Fibroblast of skin of left quadriceps (primary cell): ENCODE results near the gene SLC25A28.
A peak's percentile ranks its signal among the peaks of the same experiment; 100 is the strongest.
"Not testable (repeated sequence)": the region's sequence is repeated elsewhere in the genome, so short reads cannot be mapped to it uniquely, and the experiment has no call there.

Source experiments
- DNase-seq, 2 experiments: peaks; one replicate each; pipeline ENCODE4 v3.0.0-alpha.2; 2013; ENCODE audit warnings: low read depth in 2 of 2

SLC25A28 gene

GRCh38 chr10:99628923-99629624, 8.8 kb upstream of the SLC25A28 start:
- DNase-seq = no peak

DNA sequence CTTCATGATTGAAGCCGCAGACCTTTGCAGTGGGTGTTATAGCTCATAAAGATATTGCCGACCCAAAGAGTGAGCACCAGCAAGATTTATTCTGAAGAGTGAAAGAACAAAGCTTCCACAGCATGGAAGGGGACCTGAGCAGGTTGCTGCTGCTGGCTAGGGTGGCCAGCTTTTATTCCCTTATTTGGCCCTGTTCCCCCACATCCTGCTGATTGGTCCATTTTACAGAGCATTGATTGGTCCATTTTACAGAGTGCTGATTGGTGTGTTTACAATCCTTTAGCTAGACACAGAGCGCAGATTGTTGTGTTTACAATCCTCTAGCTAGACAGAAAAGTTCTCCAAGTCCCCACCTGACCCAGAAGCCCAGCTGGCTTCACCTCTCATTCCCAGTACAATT, 4.9 kb upstream of the SLC25A28 start:
- not testable (repeated sequence) for DNase-seq

- no peak for DNase-seq
Observed at GRCh38 chr10:99623919-99624318, 3.7 kb upstream of the SLC25A28 start.

DNA sequence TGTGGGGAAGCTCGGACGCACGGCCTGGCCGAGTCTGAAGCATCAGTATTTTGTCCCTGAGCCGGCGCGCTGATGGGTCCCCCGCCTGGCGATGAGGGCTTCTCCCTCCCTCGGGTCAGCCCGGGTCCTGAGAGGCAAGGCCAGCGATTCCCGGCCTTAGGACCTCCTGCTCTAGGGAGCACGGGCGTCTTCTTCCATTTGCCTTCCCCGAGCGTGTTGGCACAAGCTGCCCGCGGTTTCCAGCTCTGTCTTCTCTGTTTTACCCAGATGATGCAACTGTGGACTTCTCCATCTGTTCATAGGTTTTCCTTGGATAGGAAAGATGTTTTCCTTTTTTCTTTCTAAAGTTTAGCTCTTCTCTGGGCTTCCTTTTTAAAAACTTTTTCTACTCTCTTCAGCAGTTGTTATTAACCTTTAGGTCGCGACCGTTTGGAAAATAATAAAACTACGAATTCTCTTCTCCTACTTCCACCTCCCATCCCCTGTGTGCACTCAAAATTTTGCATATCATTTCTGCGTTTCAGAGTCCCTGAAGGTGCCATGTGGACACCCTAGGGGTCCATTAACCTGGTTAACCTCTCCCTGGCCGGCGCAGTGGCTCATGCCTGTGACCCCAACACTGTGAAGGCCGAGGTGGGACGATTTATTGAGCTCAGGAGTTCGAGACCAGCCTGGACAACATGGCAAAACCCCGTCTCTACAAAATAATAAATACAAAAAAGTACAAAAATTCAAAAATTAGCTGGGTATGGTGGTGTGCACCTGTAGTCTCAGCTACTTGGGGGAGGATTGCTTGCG, 1.4 kb upstream of the SLC25A28 start:
- no peak for DNase-seq

GRCh38 chr10:99620711-99621453, 643 bp upstream of the SLC25A28 start:
- peak; percentile 92 for DNase-seq

GRCh38 chr10:99619090-99619800, 994 bp downstream of the SLC25A28 start:
- no peak for DNase-seq

- no peak for DNase-seq
Observed at GRCh38 chr10:99617696-99618095, 2.5 kb downstream of the SLC25A28 start.

GRCh38 chr10:99615426-99615825, 4.8 kb downstream of the SLC25A28 start:
- DNase-seq = no peak

GRCh38 chr10:99612167-99612831, 7.9 kb downstream of the SLC25A28 start:
- peak; percentile 21 to 26 for DNase-seq

- no peak for DNase-seq
Observed at GRCh38 chr10:99611326-99611725, 8.9 kb downstream of the SLC25A28 start.

DNA sequence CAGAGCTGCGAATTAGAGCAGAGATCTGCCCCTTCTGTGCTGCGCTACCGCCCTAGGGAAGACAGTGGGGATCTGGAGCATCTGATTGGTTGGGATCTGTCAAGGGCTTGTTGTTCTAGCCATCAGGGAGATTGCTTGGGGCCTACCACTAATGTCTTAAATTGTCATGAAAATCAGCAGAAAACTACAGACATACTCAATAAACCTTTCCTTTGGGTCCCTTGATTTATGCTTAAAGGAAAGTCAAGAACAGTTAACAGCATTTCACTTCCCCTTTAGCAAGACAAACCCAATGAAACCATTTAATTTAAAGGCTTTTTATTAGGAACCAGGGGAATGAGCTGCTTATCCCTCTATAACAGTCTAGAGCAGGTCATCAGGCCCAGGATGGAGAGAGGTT, 10.0 kb downstream of the SLC25A28 start:
- no peak for DNase-seq

GRCh38 chr10:99609186-99609585, 11.1 kb downstream of the SLC25A28 start:
- DNase-seq = no peak

DNA sequence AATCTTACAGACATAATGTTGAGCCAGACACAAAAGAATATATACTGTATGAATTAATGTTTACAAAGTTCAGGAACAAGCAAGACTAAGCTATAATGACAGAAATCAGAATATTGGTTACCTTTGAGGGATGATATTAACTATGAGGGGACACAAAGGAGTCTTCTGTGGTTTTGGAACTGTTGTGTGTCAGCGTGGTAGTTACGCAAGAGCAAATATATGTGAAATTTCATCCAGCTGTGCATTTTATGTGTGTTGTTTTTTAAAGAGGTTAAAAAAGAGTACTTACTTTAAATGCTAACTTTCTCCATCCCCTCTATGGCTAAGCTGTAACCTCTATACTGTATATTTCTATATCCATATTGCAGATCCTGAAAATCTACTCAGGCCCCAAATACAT, 14.9 kb downstream of the SLC25A28 start:
- no peak for DNase-seq

DNA sequence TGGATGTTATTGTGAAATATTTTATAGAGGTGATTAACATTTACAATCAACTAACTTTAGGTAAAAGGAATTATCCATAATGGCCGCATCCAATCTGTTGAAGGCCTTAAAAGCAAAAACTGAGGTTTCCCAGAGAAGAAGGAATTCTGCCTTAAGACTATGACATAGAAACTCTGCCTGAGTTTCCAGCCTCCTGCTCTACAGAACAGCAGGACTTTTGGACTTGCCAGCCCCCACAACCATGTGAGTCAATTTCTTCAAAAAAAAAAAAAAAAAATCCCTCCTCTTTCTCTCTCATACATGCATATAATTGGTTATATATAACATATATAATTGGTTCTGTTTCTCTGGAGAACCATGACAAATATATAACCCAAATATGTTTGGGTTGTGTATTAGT, 15.4 kb downstream of the SLC25A28 start:
- no peak for DNase-seq

DNA sequence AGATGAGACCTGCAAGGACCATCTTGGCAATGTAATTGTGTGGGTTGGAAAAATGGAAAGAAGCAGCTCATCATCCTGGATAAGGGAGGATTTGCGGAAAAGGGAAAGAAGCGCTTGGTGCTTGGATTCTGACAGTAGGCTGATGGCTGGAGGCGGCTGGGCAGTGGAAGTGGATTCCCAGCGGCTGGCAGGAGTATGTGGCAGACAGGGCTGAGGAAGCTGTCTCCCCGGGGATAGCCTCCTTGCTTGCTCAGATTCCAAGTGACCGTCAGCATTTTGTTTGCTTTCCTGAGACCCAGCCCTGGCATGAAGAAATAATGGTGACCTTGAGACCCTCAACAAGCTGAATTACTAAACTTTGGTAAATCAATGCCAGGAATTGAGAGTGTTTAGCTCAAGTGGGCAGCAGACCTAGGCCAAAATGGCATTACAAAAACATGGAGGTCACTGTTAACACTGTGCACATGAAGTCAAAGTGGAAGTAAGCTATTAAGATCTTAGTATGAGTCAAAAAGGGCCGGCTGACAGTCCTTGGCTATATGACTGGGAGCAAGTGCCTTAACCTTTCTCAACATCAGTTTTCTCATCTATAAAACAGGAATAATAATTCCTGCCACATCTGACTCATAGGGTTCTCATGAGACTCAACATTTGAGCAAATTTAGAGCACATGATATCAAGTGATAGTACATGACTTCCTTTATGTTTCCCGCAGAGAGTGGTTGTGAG, 21.3 kb downstream of the SLC25A28 start:
- no peak for DNase-seq

DNA sequence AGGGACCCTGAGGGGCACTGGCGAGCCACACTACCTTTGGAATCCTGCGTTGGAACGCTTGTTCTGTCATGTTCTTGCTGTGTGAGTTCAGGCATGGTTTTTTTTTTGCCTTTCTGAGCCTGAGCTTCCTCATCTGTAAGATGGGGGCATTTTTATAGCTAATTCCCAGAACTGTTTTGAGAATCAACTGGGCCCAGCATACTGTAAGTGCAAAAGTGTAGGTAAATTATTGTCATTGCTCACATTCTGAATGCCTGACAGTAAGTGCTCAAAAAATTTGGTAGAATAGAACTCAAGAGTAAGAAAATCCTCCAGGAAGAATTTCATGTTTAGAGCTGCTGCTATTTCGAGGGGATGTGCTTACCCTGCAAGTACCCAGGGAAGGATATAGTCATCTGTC, 22.2 kb downstream of the SLC25A28 start:
- no peak for DNase-seq

DNA sequence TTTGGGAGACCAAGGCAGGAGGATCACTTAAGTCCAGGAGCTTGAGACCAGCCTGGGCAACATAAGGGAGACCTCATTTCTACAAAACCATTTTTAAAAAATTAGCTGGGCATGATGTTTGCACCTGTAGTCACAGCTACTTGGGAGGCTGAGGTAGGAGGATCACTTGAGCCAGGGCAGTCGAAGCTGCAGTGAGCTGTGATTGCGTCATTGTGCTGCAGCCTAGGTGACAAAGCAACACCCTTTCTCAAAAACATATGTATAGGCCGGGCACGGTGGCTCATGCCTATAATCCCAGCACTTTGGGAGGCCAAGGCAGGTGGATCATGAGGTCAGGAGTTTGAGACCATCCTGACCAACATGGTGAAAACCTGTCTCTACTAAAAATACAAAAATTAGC, 23.5 kb downstream of the SLC25A28 start:
- not testable (repeated sequence) for DNase-seq

GRCh38 chr10:99595770-99596465, 24.3 kb downstream of the SLC25A28 start:
- DNase-seq = no peak

GRCh38 chr10:99595236-99595635, 25.0 kb downstream of the SLC25A28 start:
- DNase-seq = no peak

DNA sequence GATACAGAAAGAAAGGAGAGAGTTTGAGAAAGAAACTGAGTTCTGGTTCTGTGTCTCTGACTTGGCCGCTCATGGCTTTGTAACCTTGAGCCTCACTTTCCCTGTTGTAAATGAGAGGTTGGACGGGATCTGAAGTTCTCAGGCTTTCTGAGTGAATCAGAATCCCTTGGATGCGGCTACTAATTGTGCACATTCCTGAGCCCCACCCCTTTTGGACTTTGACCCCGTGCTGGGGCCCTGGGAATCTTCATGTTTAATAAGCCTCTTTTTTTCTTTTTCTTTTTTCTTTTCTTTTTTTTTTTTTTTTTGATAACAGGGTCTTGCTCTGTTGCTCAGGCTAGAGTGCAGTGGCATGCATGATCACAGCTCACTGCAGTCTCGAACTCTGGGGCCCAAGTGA, 26.9 kb downstream of the SLC25A28 start:
- no peak for DNase-seq
